ENCODE results near the gene DAPK1.

DNA sequence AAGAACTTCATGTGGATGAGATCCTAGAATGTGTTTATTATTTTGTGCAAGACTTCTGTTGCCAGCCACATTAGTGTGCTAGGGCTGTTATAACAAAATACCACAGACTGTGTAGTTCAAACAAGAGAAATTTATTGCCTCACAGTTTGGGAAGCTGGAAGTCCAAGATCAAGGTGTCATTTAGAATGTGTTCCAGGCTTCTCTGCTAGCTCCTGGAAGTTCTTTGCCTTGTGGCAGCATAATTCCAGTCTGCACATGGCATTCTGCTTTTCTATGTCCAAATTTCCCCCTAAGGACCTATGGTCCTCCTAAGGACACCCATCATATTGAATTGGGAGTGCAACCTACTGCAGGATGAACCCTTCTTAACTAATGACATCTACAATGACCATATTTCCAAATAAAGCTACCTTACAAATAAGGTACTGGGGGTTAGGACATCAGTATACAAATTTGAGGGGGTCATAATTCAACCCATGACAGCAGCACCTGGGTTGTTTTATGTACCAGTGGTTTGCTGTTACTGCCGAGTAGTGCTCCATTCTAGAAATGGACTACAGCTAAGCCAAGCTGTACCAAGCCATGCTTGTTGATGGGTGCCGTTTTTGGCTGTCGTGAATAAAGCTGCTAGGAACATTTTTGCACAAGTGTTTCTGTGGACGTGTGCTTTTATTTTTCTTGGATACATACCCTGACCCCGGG lies 52.7 kb downstream of the DAPK1 start:
- TF ChIP-seq, protein P1, sequence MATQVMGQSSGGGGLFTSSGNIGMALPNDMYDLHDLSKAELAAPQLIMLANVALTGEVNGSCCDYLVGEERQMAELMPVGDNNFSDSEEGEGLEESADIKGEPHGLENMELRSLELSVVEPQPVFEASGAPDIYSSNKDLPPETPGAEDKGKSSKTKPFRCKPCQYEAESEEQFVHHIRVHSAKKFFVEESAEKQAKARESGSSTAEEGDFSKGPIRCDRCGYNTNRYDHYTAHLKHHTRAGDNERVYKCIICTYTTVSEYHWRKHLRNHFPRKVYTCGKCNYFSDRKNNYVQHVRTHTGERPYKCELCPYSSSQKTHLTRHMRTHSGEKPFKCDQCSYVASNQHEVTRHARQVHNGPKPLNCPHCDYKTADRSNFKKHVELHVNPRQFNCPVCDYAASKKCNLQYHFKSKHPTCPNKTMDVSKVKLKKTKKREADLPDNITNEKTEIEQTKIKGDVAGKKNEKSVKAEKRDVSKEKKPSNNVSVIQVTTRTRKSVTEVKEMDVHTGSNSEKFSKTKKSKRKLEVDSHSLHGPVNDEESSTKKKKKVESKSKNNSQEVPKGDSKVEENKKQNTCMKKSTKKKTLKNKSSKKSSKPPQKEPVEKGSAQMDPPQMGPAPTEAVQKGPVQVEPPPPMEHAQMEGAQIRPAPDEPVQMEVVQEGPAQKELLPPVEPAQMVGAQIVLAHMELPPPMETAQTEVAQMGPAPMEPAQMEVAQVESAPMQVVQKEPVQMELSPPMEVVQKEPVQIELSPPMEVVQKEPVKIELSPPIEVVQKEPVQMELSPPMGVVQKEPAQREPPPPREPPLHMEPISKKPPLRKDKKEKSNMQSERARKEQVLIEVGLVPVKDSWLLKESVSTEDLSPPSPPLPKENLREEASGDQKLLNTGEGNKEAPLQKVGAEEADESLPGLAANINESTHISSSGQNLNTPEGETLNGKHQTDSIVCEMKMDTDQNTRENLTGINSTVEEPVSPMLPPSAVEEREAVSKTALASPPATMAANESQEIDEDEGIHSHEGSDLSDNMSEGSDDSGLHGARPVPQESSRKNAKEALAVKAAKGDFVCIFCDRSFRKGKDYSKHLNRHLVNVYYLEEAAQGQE (IDR thresholded peaks at IDR 0.05; ENCODE audit: borderline replicate concordance), result no peak
- no peak for TF ChIP-seq CTCF (IDR thresholded peaks at IDR 0.05; ENCODE audit: poor library complexity, severe bottlenecking)
- TF ChIP-seq POLR2AphosphoS5 (IDR thresholded peaks at IDR 0.05), result no peak
- TF ChIP-seq EZH2 (IDR thresholded peaks at IDR 0.05; ENCODE audit: borderline replicate concordance, insufficient read depth, low read length, poor library complexity, severe bottlenecking), result no peak
- no peak for TF ChIP-seq EP300 (conservative IDR thresholded peaks at IDR 0.05; ENCODE audit: poor library complexity, severe bottlenecking)
- TF ChIP-seq RAD21 (conservative IDR thresholded peaks at IDR 0.05), result no peak
- TF ChIP-seq MXI1 (conservative IDR thresholded peaks at IDR 0.05; ENCODE audit: poor library complexity, severe bottlenecking), result no peak
- TF ChIP-seq TAF1 (IDR thresholded peaks at IDR 0.05; ENCODE audit: low read depth), result no peak
- no peak for TF ChIP-seq SMC3 (conservative IDR thresholded peaks at IDR 0.05; ENCODE audit: poor library complexity)
